Suppressor macrophage (primary cell): ENCODE results near the gene COL16A1.

ENCODE experiments used
- DNase-seq, 4 experiments: peaks; one replicate each; pipeline ENCODE4 v3.0.0-alpha.2; 2020 to 2022

COL16A1 gene

DNA sequence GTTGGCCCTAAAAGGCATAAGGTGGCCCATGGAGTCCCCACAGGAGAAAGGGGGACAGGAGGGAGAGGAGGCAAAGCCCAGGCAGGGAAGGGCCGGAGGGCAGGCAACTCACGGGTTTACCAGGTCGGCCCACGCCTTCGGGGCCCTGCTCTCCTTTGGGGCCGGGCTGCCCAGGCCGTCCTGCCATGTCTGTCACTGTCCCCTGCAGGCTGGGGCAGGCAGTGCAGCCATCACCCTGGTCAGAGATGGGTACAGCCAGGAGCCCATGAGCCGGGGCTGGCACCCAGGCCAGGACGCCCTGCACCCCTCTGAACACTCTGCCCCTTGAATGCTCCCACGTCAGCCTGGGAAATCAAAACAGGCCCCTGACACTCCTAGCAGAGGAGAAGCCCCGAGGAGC lies 19.8 kb downstream of the COL16A1 start:
- DNase-seq: peak in 3 of 4 experiments; percentile 40 to 61 (median 47)

DNA sequence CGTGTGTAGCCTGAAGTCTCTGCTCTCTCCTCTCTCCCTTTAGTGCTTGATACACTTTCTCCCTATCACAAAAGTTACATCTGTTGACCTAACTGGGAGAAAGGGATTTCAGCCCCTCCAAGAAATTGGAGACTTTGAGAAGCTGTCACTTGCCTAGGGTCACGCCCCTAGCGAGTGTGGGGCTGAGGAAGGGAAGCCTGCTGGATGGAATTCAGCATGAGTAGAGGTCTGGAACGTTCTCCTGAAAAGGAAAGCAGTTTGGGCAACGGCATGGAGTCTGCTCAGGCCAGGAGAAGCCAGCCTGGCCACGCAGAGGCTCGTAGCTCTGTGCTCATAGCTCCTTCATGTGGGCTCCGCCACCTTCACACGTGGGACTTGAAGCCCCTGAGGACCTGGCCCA lies 22.4 kb downstream of the COL16A1 start:
- DNase-seq: no peak

DNA sequence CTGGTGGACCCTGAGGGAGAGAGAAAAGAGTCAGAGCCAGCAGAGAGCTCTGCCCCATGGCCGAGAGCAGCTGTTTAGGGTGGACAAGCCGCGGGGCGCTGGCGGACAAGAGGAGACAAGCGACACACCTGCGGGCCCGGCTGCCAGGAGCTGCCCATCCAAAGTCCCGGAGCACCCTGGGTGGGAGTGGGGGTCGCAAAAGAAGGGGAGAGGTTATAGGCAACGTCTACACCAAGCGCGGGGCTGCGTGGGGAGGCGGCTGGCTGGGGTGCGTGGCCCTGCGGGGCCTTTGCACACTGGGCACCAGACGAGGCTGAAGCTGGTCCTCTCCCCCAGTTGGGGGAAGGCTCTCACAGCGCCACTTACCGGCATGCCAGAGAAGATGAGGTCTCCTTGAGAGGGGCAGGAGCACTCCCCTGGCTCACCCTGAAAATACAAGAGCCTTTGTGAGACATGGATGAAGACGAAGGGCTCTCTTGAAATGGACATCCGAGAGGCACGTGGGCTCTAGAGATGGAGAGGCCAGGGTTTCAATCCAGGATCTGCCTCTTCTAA lies 24.1 kb downstream of the COL16A1 start:
- no peak for DNase-seq

DNA sequence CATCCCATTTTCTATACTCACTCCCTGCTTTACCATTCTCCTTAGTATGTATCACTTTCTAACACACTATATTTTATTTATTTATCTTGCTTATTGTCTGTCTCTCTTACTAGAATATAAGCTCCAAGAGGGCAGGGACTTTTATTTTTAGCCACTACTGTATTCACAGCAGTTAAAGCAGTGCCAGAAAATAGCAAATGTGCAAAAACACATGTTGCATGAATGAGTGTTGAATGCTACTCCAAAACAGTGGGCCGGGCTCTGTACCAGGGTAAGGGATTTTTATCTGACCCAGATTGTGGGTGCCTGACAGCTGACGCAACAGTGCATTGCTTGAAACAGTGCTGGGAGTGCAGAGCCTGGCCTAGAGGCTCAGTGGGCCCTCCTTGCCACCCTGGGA lies 24.7 kb downstream of the COL16A1 start:
- DNase-seq: no peak

GRCh38 chr1:31678681-31679080 lies 25.1 kb downstream of the COL16A1 start:
- no peak for DNase-seq

DNA sequence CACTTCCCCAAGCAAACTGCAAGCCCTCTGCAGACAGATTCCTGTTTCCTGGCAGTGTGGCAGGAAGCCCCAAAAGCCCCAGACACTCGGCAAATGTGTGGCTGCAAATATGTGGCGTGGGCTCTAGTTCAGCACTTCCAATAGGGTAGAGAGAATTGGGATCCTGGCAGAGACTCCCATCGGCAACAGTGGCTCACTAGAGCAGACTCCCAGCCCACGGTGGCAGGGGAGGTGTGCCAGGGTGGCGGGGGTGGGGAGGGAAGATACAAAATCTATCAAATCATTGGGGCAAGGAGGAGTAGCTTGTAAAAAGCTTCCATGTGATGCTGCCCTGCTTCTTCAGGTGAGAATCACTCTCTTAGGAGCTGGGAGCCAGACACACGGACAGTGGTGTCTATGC lies 25.9 kb downstream of the COL16A1 start:
- DNase-seq: no peak

DNA sequence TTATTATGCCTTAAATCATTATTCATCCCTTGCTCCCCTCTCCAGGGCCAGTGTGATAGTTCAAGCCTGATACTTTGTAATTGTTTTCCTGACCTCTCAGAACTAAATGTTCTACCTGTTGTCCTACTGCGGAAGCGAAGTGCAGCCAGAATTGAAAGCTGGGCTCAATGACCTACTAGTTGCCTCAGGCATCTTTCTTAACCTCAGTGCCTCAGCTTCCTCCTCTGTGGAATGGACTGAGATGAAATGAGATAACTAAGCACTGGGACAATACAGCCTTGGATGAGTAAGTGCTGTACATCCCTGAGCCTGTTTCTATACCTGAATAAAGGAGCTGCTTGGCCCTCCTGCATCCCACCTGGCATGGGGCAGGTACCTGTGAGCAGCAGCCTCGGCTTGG lies 26.4 kb downstream of the COL16A1 start:
- no peak for DNase-seq

DNA sequence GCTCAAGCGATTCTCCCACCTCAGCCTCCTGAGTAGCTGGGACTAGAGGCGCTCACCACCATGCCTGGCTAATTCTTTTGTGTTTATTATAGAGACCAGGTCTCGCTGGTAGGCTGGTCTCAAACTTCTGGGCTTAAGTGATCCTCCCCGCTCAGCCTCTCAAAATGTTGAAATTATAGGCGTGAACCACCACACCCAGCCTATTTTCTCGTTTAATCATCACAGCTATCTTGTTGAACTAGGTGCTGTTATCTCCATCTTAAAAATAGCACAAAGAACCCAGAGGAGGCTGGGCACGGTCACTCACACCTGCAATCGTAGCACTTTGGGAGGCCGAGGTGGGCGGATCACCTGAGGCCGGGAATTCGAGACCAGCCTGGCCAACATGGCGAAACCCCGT lies 28.1 kb downstream of the COL16A1 start:
- DNase-seq: no peak

DNA sequence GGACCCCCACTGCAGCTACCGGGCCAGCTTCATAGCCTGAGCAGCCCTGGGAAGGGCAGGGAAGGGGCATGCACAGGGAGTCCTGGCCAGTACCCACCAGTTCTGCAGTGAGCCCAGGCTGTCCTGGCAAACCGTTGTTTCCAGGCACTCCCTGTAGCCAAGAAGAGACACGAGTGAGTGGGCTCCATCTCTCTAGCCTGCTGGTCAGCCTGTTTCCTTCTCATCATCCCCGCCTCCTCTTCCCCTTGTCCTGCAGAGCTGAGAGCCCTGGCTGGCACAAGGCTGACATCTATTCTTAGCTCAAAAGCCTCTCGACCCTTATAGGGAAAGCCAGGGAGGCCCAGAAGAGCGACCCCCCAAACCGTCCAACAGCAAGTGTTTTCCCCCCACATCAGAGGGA lies 28.7 kb downstream of the COL16A1 start:
- no peak for DNase-seq

- DNase-seq: no peak
Observed at GRCh38 chr1:31674626-31675025, 29.2 kb downstream of the COL16A1 start.

DNA sequence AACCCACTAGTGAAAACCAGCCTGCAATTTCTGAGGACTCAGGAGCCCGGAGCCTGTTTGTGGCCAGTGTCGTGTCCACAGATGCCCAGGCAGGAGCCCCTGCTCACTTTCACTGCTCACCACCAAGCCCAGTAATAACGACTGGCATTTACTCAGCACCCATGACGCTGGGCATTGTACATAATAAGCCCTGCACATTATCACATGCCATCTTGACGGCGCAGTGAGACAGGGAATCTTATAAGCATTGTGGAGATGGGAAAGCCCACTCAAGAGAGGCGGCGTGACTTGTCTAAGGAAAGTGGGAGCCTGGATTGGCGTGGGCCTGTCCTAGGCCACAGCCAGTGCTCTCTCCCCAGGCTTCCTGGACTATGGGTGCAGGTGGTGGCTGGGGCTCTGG lies 30.4 kb downstream of the COL16A1 start:
- DNase-seq: no peak

DNA sequence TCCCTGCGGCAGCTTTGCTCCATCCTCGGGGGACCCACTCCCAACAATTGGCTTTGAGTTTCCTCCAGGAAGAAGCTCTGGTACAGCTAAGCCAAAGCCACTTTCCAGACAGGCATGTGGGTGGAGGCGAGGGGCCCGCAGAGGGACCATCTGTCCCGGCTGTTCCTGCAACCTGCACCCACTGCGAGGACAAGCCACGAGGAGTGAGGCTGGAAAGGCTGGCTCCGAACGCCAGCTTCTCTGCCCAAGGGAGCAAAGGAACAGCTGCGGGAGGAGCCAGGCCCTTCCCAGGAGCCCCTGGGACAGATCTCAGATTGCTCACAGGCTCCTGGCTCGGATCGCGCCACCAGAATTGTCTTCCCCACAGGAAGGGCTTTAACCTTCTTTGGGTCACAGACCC lies 30.8 kb downstream of the COL16A1 start:
- DNase-seq: no peak

- DNase-seq: no peak
Observed at GRCh38 chr1:31671561-31672201, 32.1 kb downstream of the COL16A1 start.

- DNase-seq: no peak
Observed at GRCh38 chr1:31671147-31671546, 32.7 kb downstream of the COL16A1 start.

- DNase-seq: no peak
Observed at GRCh38 chr1:31670593-31670964, 33.2 kb downstream of the COL16A1 start.

GRCh38 chr1:31669786-31670592 lies 33.8 kb downstream of the COL16A1 start:
- peak; percentile 33 to 71 (median 62) for DNase-seq

- DNase-seq: no peak
Observed at GRCh38 chr1:31669433-31669785, 34.4 kb downstream of the COL16A1 start.

DNA sequence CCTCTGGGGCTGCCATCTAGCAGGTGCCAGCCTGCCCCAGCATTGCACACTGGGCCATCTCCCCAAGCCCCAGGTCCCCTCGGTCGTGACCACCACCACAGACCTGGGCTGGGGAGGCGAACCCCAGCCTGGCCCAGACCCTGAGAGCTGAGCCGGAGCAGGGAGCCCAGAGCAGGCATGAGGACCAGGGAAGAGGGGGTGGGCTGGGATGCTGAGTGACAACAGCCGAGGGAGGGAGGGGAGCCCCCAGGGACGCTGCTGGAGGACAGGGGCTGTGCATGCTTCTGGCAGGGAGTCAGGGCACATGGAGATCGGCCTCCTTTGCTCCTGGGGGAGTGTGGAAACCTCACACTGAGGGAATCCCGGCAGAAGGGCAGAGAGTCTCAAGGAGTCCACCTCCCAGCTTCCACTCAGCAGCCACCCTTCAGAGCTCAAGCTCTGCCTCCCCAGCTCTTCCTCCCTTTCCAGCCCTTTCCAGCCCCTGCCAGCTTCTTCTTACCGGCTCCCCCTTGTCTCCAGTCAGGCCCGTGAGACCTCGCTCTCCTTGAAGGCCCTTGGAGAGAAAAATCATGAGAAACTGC lies 35.4 kb downstream of the COL16A1 start:
- DNase-seq: no peak

DNA sequence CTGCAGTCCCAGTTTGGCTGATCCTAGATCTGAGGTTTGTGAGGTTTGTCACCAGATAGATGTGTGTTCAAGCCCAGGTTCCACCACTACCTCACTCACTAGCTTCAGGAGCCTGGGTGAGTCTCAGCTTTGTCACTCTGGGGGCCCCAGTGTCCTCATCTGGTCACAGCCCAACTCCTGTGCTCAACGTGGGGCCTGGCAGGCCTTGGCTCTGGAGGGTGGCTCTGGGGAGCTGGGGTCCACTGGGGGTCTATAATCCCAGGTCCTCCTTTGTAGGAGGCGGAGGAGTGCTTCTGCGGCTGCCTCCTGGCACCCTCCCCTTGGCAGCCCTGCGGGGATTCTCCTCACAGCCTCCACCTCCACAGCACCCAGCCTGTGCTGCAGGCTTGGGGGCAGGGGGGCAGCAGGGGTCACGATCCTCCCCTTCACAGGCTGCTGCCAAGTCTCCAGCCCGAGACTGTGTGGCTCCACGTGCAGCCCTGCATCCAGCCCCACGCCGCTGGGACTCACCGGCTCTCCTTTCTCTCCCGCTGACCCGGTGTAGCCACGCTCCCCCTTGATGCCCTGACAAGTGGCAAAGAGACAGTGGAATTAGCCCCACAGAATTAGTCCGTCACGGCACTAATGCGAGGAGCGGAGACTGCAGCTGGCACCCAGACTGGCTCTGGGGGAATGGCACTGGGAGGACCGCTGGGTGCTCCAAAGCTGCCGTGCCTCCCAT lies 36.6 kb downstream of the COL16A1 start:
- no peak for DNase-seq

DNA sequence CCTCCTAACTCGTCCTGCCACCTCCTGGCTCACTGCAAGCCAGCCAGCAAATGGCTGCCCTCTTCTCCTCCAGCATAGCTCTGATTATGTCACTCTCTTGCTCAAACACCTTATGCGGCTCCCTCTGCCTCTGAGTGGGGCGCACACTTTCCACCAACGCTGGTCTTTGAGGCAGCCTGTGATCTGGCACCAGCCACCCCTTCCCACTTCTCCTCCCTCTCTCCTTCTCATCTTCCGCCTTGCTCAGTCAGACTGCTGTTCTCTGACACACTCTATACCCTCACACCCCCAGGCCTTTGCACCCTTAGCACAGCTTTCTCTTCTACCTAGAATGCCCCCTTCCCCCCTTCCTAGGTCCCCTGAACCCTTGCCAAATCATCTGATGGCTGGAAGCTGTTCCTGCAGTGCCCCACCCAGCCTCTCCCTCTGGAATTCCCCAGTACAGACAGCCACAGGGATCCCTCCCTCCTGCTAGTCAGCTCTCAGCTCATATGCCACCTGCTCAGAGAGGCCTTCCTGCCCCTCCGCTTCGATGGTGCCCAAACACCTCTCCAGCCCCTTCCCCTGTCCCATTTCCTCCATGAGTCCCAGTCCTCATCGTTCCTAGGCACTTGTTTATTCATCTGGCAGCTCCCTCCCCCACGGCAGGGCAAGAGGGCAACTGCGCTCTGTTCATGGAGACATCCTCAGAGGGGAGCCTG lies 37.4 kb downstream of the COL16A1 start:
- no peak for DNase-seq

GRCh38 chr1:31665234-31665878 lies 38.5 kb downstream of the COL16A1 start:
- DNase-seq: no peak

DNA sequence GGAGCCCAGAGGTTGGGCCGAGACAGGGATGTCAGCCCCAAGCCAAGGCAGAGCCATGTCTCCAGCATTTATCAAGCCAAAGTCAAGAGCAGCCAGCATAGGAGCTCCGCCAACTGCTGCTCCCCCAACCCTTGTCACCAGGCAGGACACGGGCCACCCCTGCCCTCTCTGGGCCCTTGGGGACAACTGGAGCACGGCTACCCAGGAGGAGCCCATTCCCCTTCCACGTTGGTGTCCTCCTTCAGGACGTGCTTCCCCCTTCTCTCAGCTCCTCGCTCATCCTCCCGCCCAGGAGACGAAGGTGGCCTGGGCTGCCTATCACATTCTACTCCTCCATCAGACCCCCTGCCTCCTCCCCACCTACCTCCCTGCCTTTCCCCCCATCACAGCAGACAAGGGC lies 39.3 kb downstream of the COL16A1 start:
- no peak for DNase-seq
